AG04450 (cell line): Measurements from ENCODE around the gene TNFRSF11A. TPM values are rescaled to one million over a fixed set of nuclear protein-coding genes. Genes with fewer than 3 reads are reported as not detected.

Experiments
- CTCF ChIA-PET: fragments of 300-600, 350-600 bp; formaldehyde crosslinking; extraction: SDS; loops from one replicate; lab custom pipeline; 2022; ENCODE audit warnings: antibody characterized with exemption, inconsistent platforms; lab: Charles Lee
- POLR2A ChIA-PET: fragments of 350-600 bp; formaldehyde crosslinking; extraction: SDS; loops from one replicate; lab custom pipeline; 2021; ENCODE audit warnings: antibody characterized with exemption, inconsistent platforms; lab: Yijun Ruan, JAX
- DNase-seq: peaks from one replicate; pipeline ENCODE4 v3.0.0-alpha.2; 2011; ENCODE audit warnings: low read depth, low spot score
- H3K27ac ChIP-seq: one replicate; pipeline ENCODE4 v1.5.1; 2012; ENCODE audit warnings: low read depth, low read length, control low read depth
- H3K27me3 ChIP-seq: one replicate; pipeline ENCODE4 v1.6.0; 2012; ENCODE audit warnings: low read length; ENCODE audit not compliant: control insufficient read depth, insufficient read depth
- H3K4me3 ChIP-seq: 2 replicates; pipeline ENCODE4 v1.5.1; 2011; ENCODE audit warnings: mild to moderate bottlenecking, low read depth, low read length, control low read depth
- H3K9me3 ChIP-seq: 2 replicates; pipeline ENCODE4 v1.5.1; 2012; ENCODE audit warnings: low read length; ENCODE audit not compliant: control insufficient read depth, insufficient read depth
- CTCF ChIP-seq: IDR thresholded peaks from 2 replicates; pipeline ENCODE4 v1.5.1; 2011; ENCODE audit warnings: low read depth, low read length, control low read depth, inconsistent platforms
- polyA plus RNA-seq: library from polyadenylated mRNA; depleted of rRNA; stranded (reverse); fragments of >200 nt; gene quantifications from 2 replicates; pipeline ENCODE4 v1.2.3, GENCODE V29; 2011

TNFRSF11A gene
- polyA plus RNA-seq, 1 experiment = not detected

GRCh38 chr18:62342884-62343283 is 17.8 kb downstream of the TNFRSF11A start:
- no peak for TF ChIP-seq CTCF

GRCh38 chr18:62343316-62343715 is 18.2 kb downstream of the TNFRSF11A start:
- ChIA-PET CTCF (no interaction called here), POLR2A (no interaction called here)
- peaks cover 38% of the 10 kb centered on the region for H3K27me3 ChIP-seq
- H3K9me3 ChIP-seq = no peaks in the 10 kb centered on the region
- TF ChIP-seq CTCF = no peak
- H3K4me3 ChIP-seq = no peak overlapping the region
- no peak for DNase-seq
- H3K27ac ChIP-seq = no peak overlapping the region

More at GRCh38 chr18:62342884-62343283, 17.8 kb downstream of the TNFRSF11A start:
- H3K27me3 ChIP-seq = peaks cover 39% of the 10 kb centered on the region
- CTCF ChIA-PET = no interaction called here
- POLR2A ChIA-PET = no interaction called here
- DNase-seq = no peak
- no peaks in the 10 kb centered on the region for H3K9me3 ChIP-seq
- no peak overlapping the region for H3K27ac ChIP-seq
- H3K4me3 ChIP-seq = no peak overlapping the region

- Histone ChIP-seq H3K4me3 (no peak overlapping the region), H3K9me3 (no peaks in the 10 kb centered on the region), H3K27ac (no peak overlapping the region), H3K27me3 (peaks cover 37% of the 10 kb centered on the region)
- no peak for DNase-seq
- ChIA-PET CTCF (no interaction called here), POLR2A (no interaction called here)
- TF ChIP-seq CTCF = no peak
These were observed 20.8 kb downstream of the TNFRSF11A start for GRCh38 chr18:62345909-62346308.

GRCh38 chr18:62346333-62347088 is 21.4 kb downstream of the TNFRSF11A start:
- ChIA-PET CTCF (no interaction called here), POLR2A (no interaction called here)
- no peak for TF ChIP-seq CTCF
- no peak overlapping the region for H3K4me3 ChIP-seq
- no peak overlapping the region for H3K27ac ChIP-seq
- no peak for DNase-seq
- no peaks in the 10 kb centered on the region for H3K9me3 ChIP-seq
- H3K27me3 ChIP-seq = peaks cover 37% of the 10 kb centered on the region

- TF ChIP-seq CTCF = no peak
- Histone ChIP-seq H3K27me3 (peaks cover 39% of the 10 kb centered on the region), H3K9me3 (no peaks in the 10 kb centered on the region), H3K27ac (no peak overlapping the region), H3K4me3 (no peak overlapping the region)
- ChIA-PET CTCF (no interaction called here), POLR2A (no interaction called here)
- no peak for DNase-seq
These were observed 22.0 kb downstream of the TNFRSF11A start for GRCh38 chr18:62347089-62347506.
